Measurements from ENCODE around the gene LAMA2. TPM values are rescaled to one million over a fixed set of nuclear protein-coding genes. Genes with fewer than 3 reads are reported as not detected.

LAMA2 gene
- total and polyA plus RNA-seq, 2 experiments from 2014 or later = 0.91 to 6.4 TPM

- TF ChIP-seq ZNF462 (CRISPR knock-in tag; IDR thresholded peaks at IDR 0.05) (no peak), CTCF (conservative IDR thresholded peaks at IDR 0.05; ENCODE audit: low read depth in 2 of 2) (no peak)
Measured at GRCh38 chr6:129146902-129147301, 264.0 kb downstream of the LAMA2 start (continued).

- Histone ChIP-seq H3K27ac (ENCODE audit: low read depth) (no peak overlapping the region), H3K4me1 (ENCODE audit: insufficient read depth) (no peaks in the 10 kb centered on the region), H3K4me3 (no peak overlapping the region), H3K27me3 (ENCODE audit: insufficient read depth) (no peaks in the 10 kb centered on the region), H3K4me2 (no peak overlapping the region), H3K9me2 (ENCODE audit: insufficient read depth) (no peaks in the 10 kb centered on the region), H3K79me2 (replicated peaks; ENCODE audit: insufficient read depth) (no peaks in the 10 kb centered on the region), H2AFZ (no peak overlapping the region), H4K20me1 (replicated peaks; ENCODE audit: insufficient read depth) (no peaks in the 10 kb centered on the region), H3F3A (replicated peaks; ENCODE audit: low read depth) (no peaks in the 10 kb centered on the region), H3K36me3 (ENCODE audit: insufficient read depth) (no peaks in the 10 kb centered on the region)
- Mint-ChIP-seq H3K36me3 (ENCODE audit: low read depth) (no peaks in the 10 kb centered on the region), H3K9me3 (no peaks in the 10 kb centered on the region), H3K27ac (no peak overlapping the region), H3K27me3 (ENCODE audit: insufficient read depth, low read depth, poor library complexity) (no peaks in the 10 kb centered on the region), H3K4me3 (no peak overlapping the region), H3K4me1 (no peaks in the 10 kb centered on the region)
- DNase-seq (ENCODE audit: low spot score) (no peak), ATAC-seq (no peak)
- TF ChIP-seq ZNF462 (CRISPR knock-in tag; IDR thresholded peaks at IDR 0.05) (no peak), EZH2phosphoT487 (IDR thresholded peaks at IDR 0.05; ENCODE audit: unreplicated experiment) (no peak), CTCF (conservative IDR thresholded peaks at IDR 0.05; ENCODE audit: low read depth in 2 of 2) (no peak), JUNB (IDR thresholded peaks at IDR 0.05; ENCODE audit: unreplicated experiment) (no peak)
Measured at GRCh38 chr6:129150507-129150906, 267.6 kb downstream of the LAMA2 start.
